HuH-7 (cell line): Measurements from ENCODE around the gene SPATA31A5.
"Not testable (repeated sequence)": the region's sequence is repeated elsewhere in the genome, so short reads cannot be mapped to it uniquely, and the experiment has no call there.

ENCODE experiments used
- DNase-seq: peaks from one replicate; pipeline ENCODE4 v3.0.0; 2011; ENCODE audit warnings: low spot score

Gene SPATA31A5

GRCh38 chr9:60914107-60914506 is at the start of gene SPATA31A5:
Gene SPATA31A5 (plus strand): TSS chr9:60914407. CDS start chr9:60914436, 29 bp downstream.
- not testable (repeated sequence) for DNase-seq

GRCh38 chr9:60962990-60963350 is 48.8 kb downstream of the SPATA31A5 start:
- not testable (repeated sequence) for DNase-seq

- not testable (repeated sequence) for DNase-seq
Measured at GRCh38 chr9:60966382-60966781, 52.2 kb downstream of the SPATA31A5 start.
